Right ventricle myocardium superior (tissue), 1 donor: ENCODE data around the gene SYMPK. TPM values are rescaled to one million over a fixed set of nuclear protein-coding genes. Genes with fewer than 3 reads are reported as not detected.

Experiments used
- ATAC-seq: fragments of 200-7000 bp; cut with Tn5 transposase; one replicate; pipeline ENCODE4 v1.9.1; 2020; ENCODE audit warnings: mild to moderate bottlenecking; ENCODE audit not compliant: poor library complexity
- DNase-seq: peaks from one replicate; pipeline ENCODE4 v3.0.0-alpha.2; 2020
- intact Hi-C: fragments of 100-400 bp; cut with DNase I; formaldehyde crosslinking; loops from one replicate; pipeline ENCODE4 v1.11.2; 2022
- total RNA-seq: library from RNA; stranded (reverse); fragmentation: NEBNext Ultra II Directional; extraction: Animal tissue kit (Norgen Biotek cat#: 25700); gene quantifications from one replicate; pipeline ENCODE4 v1.2.1, GENCODE V29; 2021
- donor health status: DM: no; HTN: yes; CAD: no; lungs with severe emphysema.

Gene SYMPK
- total RNA-seq, 1 donor from 2014 or later = 29.6 TPM

DNA sequence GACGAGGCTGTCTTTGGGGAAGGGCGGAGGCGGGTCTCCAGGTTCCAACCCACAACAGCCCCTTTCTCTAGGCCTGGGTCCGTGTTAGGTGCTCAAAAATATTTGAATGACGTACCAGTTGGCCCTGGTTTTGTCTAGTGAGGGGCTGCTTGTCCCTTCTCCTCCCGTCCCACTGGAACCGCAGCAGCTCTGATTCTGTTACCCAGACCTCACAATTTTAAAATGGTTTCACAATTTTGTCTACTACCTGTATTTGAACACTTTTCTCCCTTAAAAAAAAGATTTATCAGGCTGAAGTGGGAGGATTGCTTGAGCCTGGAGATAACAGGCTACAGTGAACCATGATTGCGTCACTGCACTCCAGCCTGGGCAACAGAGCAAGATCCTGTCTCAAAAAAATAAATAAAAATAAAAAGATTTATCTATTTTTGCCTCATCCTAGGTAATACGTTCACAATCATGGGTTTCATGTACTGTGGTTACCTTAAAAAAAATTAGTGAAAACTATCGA, 24.3 kb upstream of the SYMPK start:
- intact Hi-C loops = no loop called here
- DNase-seq (no peak), ATAC-seq (no peak)

- peak; percentile 94 for DNase-seq
- intact Hi-C loops = no loop called here
- ATAC-seq = peak; percentile 93
Observed at GRCh38 chr19:45886427-45887199, 23.7 kb upstream of the SYMPK start.

- intact Hi-C loops = no loop called here
- DNase-seq = peak; percentile 97
- ATAC-seq = peak; percentile 91
Observed at GRCh38 chr19:45885556-45886426, 22.8 kb upstream of the SYMPK start, which contains the start of gene IRF2BP1. Gene IRF2BP1 (minus strand): TSS chr19:45886141. CDS start chr19:45885774, 367 bp downstream.

DNA sequence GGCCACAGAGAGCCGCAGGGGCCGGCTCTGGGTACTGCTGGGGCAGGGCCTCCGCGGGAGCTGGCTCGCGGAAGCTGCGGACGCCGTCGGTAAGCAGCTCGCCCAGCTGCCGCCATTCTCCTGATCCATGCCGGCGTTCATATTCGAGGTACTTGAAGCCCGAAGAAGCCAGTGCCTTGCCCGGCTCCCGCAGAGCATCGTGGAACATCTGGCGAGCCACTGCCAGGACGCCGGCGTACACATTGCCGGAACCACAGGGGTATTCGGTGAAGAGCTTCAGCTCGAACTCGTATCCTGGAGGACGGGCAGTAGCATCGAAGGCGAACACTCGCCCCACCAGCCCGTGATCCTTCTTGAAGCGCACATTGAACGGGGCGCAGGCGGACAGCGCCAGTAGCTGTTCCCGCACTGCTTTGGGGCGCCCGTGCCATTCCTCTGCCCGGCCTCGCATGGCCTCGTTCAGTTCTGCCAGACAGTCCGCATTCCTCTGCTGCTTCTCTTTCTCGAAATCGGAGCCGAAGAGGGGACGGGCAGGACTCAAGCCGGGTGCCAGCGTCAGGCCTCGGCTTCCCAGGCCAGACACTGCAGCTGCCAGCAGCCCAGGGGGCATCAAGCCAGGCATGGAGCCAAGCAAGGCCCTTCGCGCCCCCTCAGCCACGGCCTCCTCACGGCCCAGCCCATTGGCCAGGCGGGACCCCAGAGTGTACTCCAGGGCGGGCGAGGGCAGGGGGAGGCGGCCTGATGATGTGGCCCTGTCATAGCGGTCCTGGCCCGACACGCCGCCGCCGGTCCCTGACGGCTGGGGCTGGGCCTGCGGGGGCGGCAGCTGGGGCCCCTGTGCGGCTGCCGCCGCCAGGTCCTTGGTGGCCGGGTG, 22.0 kb upstream of the SYMPK start:
- ATAC-seq = no peak
- DNase-seq = no peak
- intact Hi-C loops = no loop called here

GRCh38 chr19:45883881-45884681, 21.1 kb upstream of the SYMPK start:
- intact Hi-C loops = no loop called here
- ATAC-seq (no peak), DNase-seq (no peak)

- no peak for ATAC-seq
- intact Hi-C loops = no loop called here
Observed at GRCh38 chr19:45883586-45883880, 20.6 kb upstream of the SYMPK start.

GRCh38 chr19:45882652-45883585, 20.0 kb upstream of the SYMPK start:
- ATAC-seq (no peak), DNase-seq (peak; percentile 86)
- intact Hi-C loops = no loop called here

More at GRCh38 chr19:45883586-45883880, 20.6 kb upstream of the SYMPK start:
- no peak for DNase-seq

GRCh38 chr19:45881909-45882528, 19.1 kb upstream of the SYMPK start:
- intact Hi-C loops = no loop called here
- ATAC-seq = no peak

GRCh38 chr19:45881082-45881908, 18.3 kb upstream of the SYMPK start:
- ATAC-seq (no peak), DNase-seq (no peak)
- intact Hi-C loops = no loop called here

More at GRCh38 chr19:45881909-45882528, 19.1 kb upstream of the SYMPK start:
- no peak for DNase-seq

GRCh38 chr19:45879971-45880370, 17.0 kb upstream of the SYMPK start:
- intact Hi-C loops = no loop called here
- DNase-seq = no peak
- no peak for ATAC-seq

DNA sequence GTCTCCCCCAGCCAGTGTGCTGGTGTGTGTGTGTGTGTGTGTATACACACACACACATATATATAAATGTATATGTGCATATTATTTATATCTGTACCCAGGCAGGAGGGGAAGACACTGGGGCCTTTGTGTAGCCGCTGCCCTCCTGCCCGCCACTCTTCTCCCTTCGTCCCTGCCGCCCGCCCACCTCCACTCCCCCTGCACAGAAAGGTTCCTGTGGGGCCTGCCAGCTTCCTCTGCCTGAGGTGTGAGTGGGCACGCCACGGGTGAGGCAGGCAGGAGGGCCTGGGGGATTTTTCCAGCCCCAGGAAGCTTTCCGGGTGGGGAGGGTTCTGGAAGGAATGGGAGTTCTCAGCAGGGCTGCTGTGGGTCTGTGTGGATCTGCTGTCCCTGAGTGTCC, 16.1 kb upstream of the SYMPK start:
- DNase-seq = no peak
- no peak for ATAC-seq
- intact Hi-C loops = no loop called here

DNA sequence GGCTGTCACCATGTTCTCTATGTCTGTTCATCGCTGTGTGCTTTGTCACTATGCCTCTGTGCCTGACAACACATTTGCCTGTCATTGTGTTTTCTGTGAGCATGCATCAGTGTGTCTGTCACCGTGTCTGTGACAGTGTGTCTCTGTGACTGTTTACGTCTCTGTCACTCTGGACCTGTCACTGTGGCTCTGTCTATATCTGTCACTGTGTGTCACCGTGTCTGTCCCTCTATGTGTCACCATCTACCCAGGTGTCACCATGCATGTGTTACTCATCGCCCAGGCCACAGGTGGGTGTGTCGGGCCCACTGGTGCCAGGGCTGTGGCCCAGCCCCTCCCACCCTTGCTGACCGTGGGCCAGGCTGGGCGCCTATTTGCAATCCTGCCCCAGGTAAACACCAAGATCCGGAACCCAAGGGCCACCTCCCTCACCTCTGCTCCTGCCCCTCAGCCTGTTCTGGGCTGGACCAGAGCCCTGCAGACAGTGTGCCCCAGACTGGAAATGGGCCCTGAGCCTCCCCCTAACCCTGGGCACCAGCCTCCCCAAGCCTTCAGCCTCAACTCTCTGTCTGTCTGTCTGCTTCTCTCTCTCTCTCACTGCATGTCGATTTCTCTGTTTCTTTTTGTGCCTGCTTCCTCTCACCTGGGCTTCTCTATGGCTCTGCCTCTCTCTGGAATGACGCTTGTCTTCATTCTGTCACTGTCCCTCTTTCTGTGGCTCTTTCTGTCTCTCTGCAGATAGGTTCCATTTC, 15.3 kb upstream of the SYMPK start:
- intact Hi-C loops = no loop called here
- DNase-seq = no peak
- no peak for ATAC-seq

GRCh38 chr19:45876411-45877197, 13.7 kb upstream of the SYMPK start:
- intact Hi-C loops = no loop called here
- peak; percentile 55 for DNase-seq
- ATAC-seq = peak; percentile 50

- intact Hi-C loops = no loop called here
- ATAC-seq = no peak
- no peak for DNase-seq
Observed at GRCh38 chr19:45876161-45876410, 13.1 kb upstream of the SYMPK start.

DNA sequence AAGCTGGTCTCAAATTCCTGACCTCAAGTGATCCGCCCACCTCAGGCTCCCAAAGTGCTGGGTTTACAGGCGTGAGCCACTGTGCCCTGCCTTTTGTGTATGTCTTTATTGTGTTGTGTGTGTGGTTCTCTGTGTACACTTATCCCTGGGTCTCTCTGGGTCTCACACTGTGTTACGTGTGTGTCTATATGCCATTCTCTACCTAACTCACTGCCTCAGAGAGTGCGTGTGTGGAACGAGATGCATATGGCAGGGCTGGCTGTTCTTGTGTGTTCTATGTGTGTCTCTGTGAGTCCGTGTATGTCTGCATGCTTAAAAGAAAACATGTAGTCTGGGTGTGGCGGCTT, 11.6 kb upstream of the SYMPK start:
- intact Hi-C loops = no loop called here
- ATAC-seq = no peak
- no peak for DNase-seq
